ENCODE measurements around the gene TPSAB1. TPM values are rescaled to one million over a fixed set of nuclear protein-coding genes. Genes with fewer than 3 reads are reported as not detected.

The TPSAB1 gene
- total and polyA plus RNA-seq, 4 donors = 10.1 to 129 (median 89.3) TPM; not detected in 1

GRCh38 chr16:1288813-1289476 lies 48.4 kb downstream of the TPSAB1 start:
- WGBS, 2 donors = 37 to 41% methylated on average over 20 of the region's 20 CpGs
- peaks cover 5 to 38% (median 19%) of the 10 kb centered on the region in 3 donors for H3K27me3 ChIP-seq (ENCODE audit: control insufficient read depth in 3 of 3, insufficient read depth in 3 of 3, low read length in 2 of 3)

GRCh38 chr16:1289477-1289866 lies 49.0 kb downstream of the TPSAB1 start:
- DNase-seq (no peak), ATAC-seq (ENCODE audit: insufficient read depth, low FRiP score) (no peak)
- no peak overlapping the region for H3K4me3 ChIP-seq
- no peak overlapping the region for H3K27ac ChIP-seq (ENCODE audit: low read depth in 1 of 2, low read length in 1 of 2)
- H3K9me3 ChIP-seq (ENCODE audit: control insufficient read depth in 4 of 4, insufficient read depth in 3 of 4, low read length in 3 of 4) = peaks cover 0 to 6% (median 0%) of the 10 kb centered on the region in 4 donors
- H3K36me3 ChIP-seq (ENCODE audit: control insufficient read depth in 4 of 4, insufficient read depth in 4 of 4, low read length in 4 of 4) = no peaks in the 10 kb centered on the region
- no peak overlapping the region for H3K9ac ChIP-seq (ENCODE audit: insufficient read depth in 1 of 2, low read length in 2 of 2)
- 6% methylated on average over 17 of the region's 17 CpGs for WGBS, 2 donors
- H3K27me3 ChIP-seq (ENCODE audit: control insufficient read depth in 3 of 3, insufficient read depth in 3 of 3, low read length in 2 of 3) = peaks cover 5 to 38% (median 22%) of the 10 kb centered on the region in 3 donors
- H3K4me1 ChIP-seq (ENCODE audit: control insufficient read depth in 5 of 5, insufficient read depth in 5 of 5, low read length in 5 of 5) = peaks cover 0 to 2% (median 0%) of the 10 kb centered on the region in 5 donors
- no peak for TF ChIP-seq CTCF (IDR thresholded peaks at IDR 0.05; ENCODE audit: control extremely low read depth, extremely low read depth)

More at GRCh38 chr16:1288813-1289476, 48.4 kb downstream of the TPSAB1 start:
- no peak overlapping the region for H3K4me3 ChIP-seq
- peaks cover 0 to 2% (median 0%) of the 10 kb centered on the region in 5 donors for H3K4me1 ChIP-seq (ENCODE audit: control insufficient read depth in 5 of 5, insufficient read depth in 5 of 5, low read length in 5 of 5)
- TF ChIP-seq CTCF (IDR thresholded peaks at IDR 0.05; ENCODE audit: control extremely low read depth, extremely low read depth) = no peak
- H3K9me3 ChIP-seq (ENCODE audit: control insufficient read depth in 4 of 4, insufficient read depth in 3 of 4, low read length in 3 of 4) = peaks cover 0 to 6% (median 0%) of the 10 kb centered on the region in 4 donors
- H3K27ac ChIP-seq (ENCODE audit: low read depth in 1 of 2, low read length in 1 of 2) = no peak overlapping the region
- no peaks in the 10 kb centered on the region for H3K36me3 ChIP-seq (ENCODE audit: control insufficient read depth in 4 of 4, insufficient read depth in 4 of 4, low read length in 4 of 4)
- H3K9ac ChIP-seq (ENCODE audit: insufficient read depth in 1 of 2, low read length in 2 of 2) = no peak overlapping the region
- no peak for ATAC-seq (ENCODE audit: insufficient read depth, low FRiP score)
- DNase-seq = no peak

- no peak overlapping the region for H3K4me3 ChIP-seq
- H3K27me3 ChIP-seq (ENCODE audit: control insufficient read depth in 3 of 3, insufficient read depth in 3 of 3, low read length in 2 of 3) = peaks cover 5 to 38% (median 23%) of the 10 kb centered on the region in 3 donors
- H3K9me3 ChIP-seq (ENCODE audit: control insufficient read depth in 4 of 4, insufficient read depth in 3 of 4, low read length in 3 of 4) = peaks cover 0 to 6% (median 0%) of the 10 kb centered on the region in 4 donors
- ATAC-seq (ENCODE audit: insufficient read depth, low FRiP score) (no peak), DNase-seq (no peak)
- H3K4me1 ChIP-seq (ENCODE audit: control insufficient read depth in 5 of 5, insufficient read depth in 5 of 5, low read length in 5 of 5) = peaks cover 0 to 2% (median 0%) of the 10 kb centered on the region in 5 donors
- H3K27ac ChIP-seq (ENCODE audit: low read depth in 1 of 2, low read length in 1 of 2) = no peak overlapping the region
- no peak overlapping the region for H3K9ac ChIP-seq (ENCODE audit: insufficient read depth in 1 of 2, low read length in 2 of 2)
- no peaks in the 10 kb centered on the region for H3K36me3 ChIP-seq (ENCODE audit: control insufficient read depth in 4 of 4, insufficient read depth in 4 of 4, low read length in 4 of 4)
- WGBS, 2 donors = 12 to 13% methylated on average over 16 to 22 of the region's 22 CpGs
- no peak for TF ChIP-seq CTCF (IDR thresholded peaks at IDR 0.05; ENCODE audit: control extremely low read depth, extremely low read depth)
Observed at GRCh38 chr16:1290063-1290501, 49.6 kb downstream of the TPSAB1 start.
